Naive thymus-derived CD4-positive, alpha-beta T cell (primary cell): ENCODE results near the gene NFIC. TPM values are rescaled to one million over a fixed set of nuclear protein-coding genes. Genes with fewer than 3 reads are reported as not detected.
"Not testable (repeated sequence)": the region's sequence is repeated elsewhere in the genome, so short reads cannot be mapped to it uniquely, and the experiment has no call there.

Experiments used
- ATAC-seq: fragments of 150-1000 bp; cut with Tn5 transposase; 2 replicates; pipeline ENCODE4 v1.10.0; 2021; ENCODE audit warnings: mild to moderate bottlenecking, moderate library complexity
- CTCF ChIA-PET: fragments of 350-600 bp; sonication (Branson Sonifier 250); formaldehyde crosslinking; loops from one replicate; lab custom pipeline; 2021; ENCODE audit warnings: antibody characterized with exemption; lab: Charles Lee
- POLR2A ChIA-PET: fragments of 350-600 bp; sonication (Branson Sonifier 250); formaldehyde crosslinking; loops from one replicate; lab custom pipeline; 2021; ENCODE audit warnings: antibody characterized with exemption, inconsistent platforms; lab: Charles Lee
- DNase-seq, 9 donors: peaks; one replicate each; pipeline versions ENCODE4 v3.0.0 to v3.0.0-alpha.2; 2020 to 2022; ENCODE audit warnings: mixed read lengths in 1 of 9
- H3K27ac ChIP-seq: one replicate; pipeline ENCODE4 v1.7.0; 2013; ENCODE audit warnings: mild to moderate bottlenecking, low read depth, low read length, moderate library complexity
- H3K27me3 ChIP-seq, 2 donors: one replicate each; pipeline ENCODE4 v1.7.0; 2013; ENCODE audit warnings: low read length in 2 of 2, mild to moderate bottlenecking in 2 of 2, moderate library complexity in 2 of 2; ENCODE audit not compliant: control insufficient read depth in 2 of 2, insufficient read depth in 2 of 2
- H3K36me3 ChIP-seq, 3 experiments: 1 replicate in 2 of 3; 2 replicates in 1 of 3; pipeline ENCODE4 v1.7.0; 2013; ENCODE audit warnings: low read length in 3 of 3, mild to moderate bottlenecking in 3 of 3, moderate library complexity in 1 of 3; ENCODE audit not compliant: insufficient read depth in 3 of 3, control insufficient read depth in 2 of 3
- H3K4me1 ChIP-seq, 2 donors: one replicate each; pipeline ENCODE4 v1.7.0; 2013; ENCODE audit warnings: low read length in 2 of 2, mild to moderate bottlenecking in 2 of 2, moderate library complexity in 1 of 2; ENCODE audit not compliant: control insufficient read depth in 2 of 2, insufficient read depth in 2 of 2
- H3K4me3 ChIP-seq: 2 replicates; pipeline ENCODE4 v1.7.0; 2013; ENCODE audit warnings: mild to moderate bottlenecking, low read length
- H3K9me3 ChIP-seq, 3 experiments: 1 replicate in 2 of 3; 2 replicates in 1 of 3; pipeline ENCODE4 v1.7.0; 2013; ENCODE audit warnings: low read length in 3 of 3; ENCODE audit not compliant: control insufficient read depth in 2 of 3
- H3K27ac Mint-ChIP-seq, 9 donors: one replicate each; pipeline ENCODE4 v1.8.0; 2020 to 2022; ENCODE audit warnings: mixed read lengths in 9 of 9, mild to moderate bottlenecking in 8 of 9, moderate library complexity in 5 of 9, inconsistent platforms in 2 of 9
- H3K27me3 Mint-ChIP-seq, 5 donors: one replicate each; pipeline ENCODE4 v1.8.0; 2021 to 2022; ENCODE audit warnings: mixed read lengths in 5 of 5, mild to moderate bottlenecking in 1 of 5
- H3K36me3 Mint-ChIP-seq, 5 donors: one replicate each; pipeline ENCODE4 v1.8.0; 2020 to 2022; ENCODE audit warnings: mixed read lengths in 5 of 5, mild to moderate bottlenecking in 3 of 5, inconsistent platforms in 1 of 5
- H3K4me1 Mint-ChIP-seq, 7 donors: one replicate each; pipeline ENCODE4 v1.8.0; 2020 to 2022; ENCODE audit warnings: mixed read lengths in 7 of 7, mild to moderate bottlenecking in 3 of 7, inconsistent platforms in 1 of 7
- H3K4me3 Mint-ChIP-seq, 10 donors: one replicate each; pipeline ENCODE4 v1.8.0; 2020 to 2022; ENCODE audit warnings: mild to moderate bottlenecking in 10 of 10, mixed read lengths in 10 of 10, moderate library complexity in 6 of 10, inconsistent platforms in 2 of 10
- H3K9me3 Mint-ChIP-seq, 11 donors: one replicate each; pipeline ENCODE4 v1.8.0; 2020 to 2022; ENCODE audit warnings: mixed read lengths in 11 of 11, mild to moderate bottlenecking in 4 of 11, inconsistent platforms in 1 of 11, moderate library complexity in 1 of 11
- intact Hi-C, 2 donors: fragments of 100-400 bp; cut with micrococcal nuclease; formaldehyde crosslinking; loops; one replicate each; pipeline ENCODE4 v1.15.1; 2023
- polyA plus RNA-seq, 2 donors: library from polyadenylated mRNA; unstranded; fragments of 300-500 nt; fragmentation: Illumina TruSeq; gene quantifications; one replicate each; pipeline ENCODE4 v1.2.3, GENCODE V29; 2021
- total RNA-seq, 6 experiments: library from RNA in 5 of 6; stranded (reverse) in 5 of 6; gene quantifications; 1 replicate in 5 of 6; 2 replicates in 1 of 6; pipeline ENCODE4 v1.2.3 and lab custom pipeline; 2021 to 2026

NFIC gene
- total and polyA plus RNA-seq, 7 experiments from 2014 or later, result 12.2 to 35.2 (median 31.1) TPM

- no peak for DNase-seq
- Histone ChIP-seq H3K27ac (no peak overlapping the region), H3K36me3 (peaks cover 0 to 3% (median 0%) of the 10 kb centered on the region in 3 experiments), H3K27me3 (no peaks in the 10 kb centered on the region), H3K4me3 (no peak overlapping the region), H3K4me1 (no peaks in the 10 kb centered on the region), H3K9me3 (no peaks in the 10 kb centered on the region)
- H3K4me3 Mint-ChIP-seq, result no peak overlapping the region
- peaks cover 0 to 9% (median 0%) of the 10 kb centered on the region in 5 donors for H3K36me3 Mint-ChIP-seq
- intact Hi-C loops, result no loop called here
- H3K27ac Mint-ChIP-seq, result no peak overlapping the region
- ATAC-seq, result no peak
- ChIA-PET POLR2A (interaction anchor here (0.5 kb wide), 1 partner anchor 536 kb away, joined by 3 read pairs; no protein-coding TSS in a partner anchor), CTCF (no interaction called here)
- no peaks in the 10 kb centered on the region for H3K9me3 Mint-ChIP-seq
- no peaks in the 10 kb centered on the region for H3K27me3 Mint-ChIP-seq
- H3K4me1 Mint-ChIP-seq, result peaks cover 0 to 11% (median 2%) of the 10 kb centered on the region in 7 donors
These were observed 26.1 kb downstream of the NFIC start for GRCh38 chr19:3392480-3392879.

- Mint-ChIP-seq H3K36me3 (peaks cover 0 to 8% (median 5%) of the 10 kb centered on the region in 5 donors), H3K4me3 (no peak overlapping the region), H3K9me3 (no peaks in the 10 kb centered on the region), H3K27me3 (no peaks in the 10 kb centered on the region), H3K27ac (no peak overlapping the region), H3K4me1 (peaks cover 0 to 8% (median 0%) of the 10 kb centered on the region in 7 donors)
- H3K27ac ChIP-seq, result no peak overlapping the region
- CTCF ChIA-PET, result interaction anchor here (1.3 kb wide), 1 partner anchor 32 kb away, joined by 3 read pairs; no protein-coding TSS in a partner anchor
- intact Hi-C loops, result no loop called here
- H3K4me1 ChIP-seq, result no peaks in the 10 kb centered on the region
- H3K36me3 ChIP-seq, result peaks cover 0 to 3% (median 0%) of the 10 kb centered on the region in 3 experiments
- no peaks in the 10 kb centered on the region for H3K27me3 ChIP-seq
- POLR2A ChIA-PET, result no interaction called here
- ATAC-seq, result no peak
- DNase-seq, result no peak
- H3K4me3 ChIP-seq, result no peak overlapping the region
- H3K9me3 ChIP-seq, result no peaks in the 10 kb centered on the region
These were observed 30.5 kb downstream of the NFIC start for GRCh38 chr19:3396881-3397265.

- ChIA-PET POLR2A (no interaction called here), CTCF (interaction anchor here (1.3 kb wide), 1 partner anchor 32 kb away, joined by 3 read pairs; no protein-coding TSS in a partner anchor)
- ATAC-seq (no peak), DNase-seq (no peak)
- Mint-ChIP-seq H3K36me3 (peaks cover 0 to 12% (median 7%) of the 10 kb centered on the region in 5 donors), H3K4me3 (no peak overlapping the region), H3K9me3 (peaks cover 0 to 4% (median 0%) of the 10 kb centered on the region in 11 donors), H3K27ac (no peak overlapping the region), H3K4me1 (peaks cover 0 to 9% (median 5%) of the 10 kb centered on the region in 7 donors), H3K27me3 (no peaks in the 10 kb centered on the region)
- intact Hi-C loops, result no loop called here
- Histone ChIP-seq H3K4me3 (no peak overlapping the region), H3K27ac (no peak overlapping the region), H3K4me1 (no peaks in the 10 kb centered on the region), H3K27me3 (no peaks in the 10 kb centered on the region), H3K9me3 (no peaks in the 10 kb centered on the region), H3K36me3 (peaks cover 0 to 3% (median 0%) of the 10 kb centered on the region in 3 experiments)
These were observed 31.1 kb downstream of the NFIC start for GRCh38 chr19:3397266-3398022.

- DNase-seq, result no peak
- ChIA-PET CTCF (interaction anchor here (1.3 kb wide), 1 partner anchor 31 kb away, joined by 3 read pairs; no protein-coding TSS in a partner anchor), POLR2A (interaction anchor here (0.7 kb wide), 1 partner anchor 19 kb away, joined by 3 read pairs; no protein-coding TSS in a partner anchor)
- Mint-ChIP-seq H3K36me3 (peaks cover 0 to 15% (median 9%) of the 10 kb centered on the region in 5 donors), H3K27ac (no peak overlapping the region), H3K27me3 (no peaks in the 10 kb centered on the region), H3K4me1 (peaks cover 0 to 12% (median 6%) of the 10 kb centered on the region in 7 donors), H3K9me3 (peaks cover 0 to 4% (median 0%) of the 10 kb centered on the region in 11 donors), H3K4me3 (no peak overlapping the region)
- no peak overlapping the region for H3K4me3 ChIP-seq
- no peak overlapping the region for H3K27ac ChIP-seq
- H3K36me3 ChIP-seq, result peaks cover 0 to 3% (median 0%) of the 10 kb centered on the region in 3 experiments
- no peaks in the 10 kb centered on the region for H3K27me3 ChIP-seq
- H3K4me1 ChIP-seq, result no peaks in the 10 kb centered on the region
- H3K9me3 ChIP-seq, result no peaks in the 10 kb centered on the region
- no peak for ATAC-seq
- intact Hi-C loops, result no loop called here
These were observed 31.9 kb downstream of the NFIC start for GRCh38 chr19:3398114-3398899.

- DNase-seq (no peak), ATAC-seq (no peak)
- intact Hi-C loops, result no loop called here
- no peak overlapping the region for H3K4me3 Mint-ChIP-seq
- H3K4me1 Mint-ChIP-seq, result peaks cover 0 to 12% (median 6%) of the 10 kb centered on the region in 7 donors
- H3K9me3 Mint-ChIP-seq, result peaks cover 0 to 4% (median 0%) of the 10 kb centered on the region in 11 donors
- peaks cover 0 to 14% (median 9%) of the 10 kb centered on the region in 5 donors for H3K36me3 Mint-ChIP-seq
- POLR2A ChIA-PET, result interaction anchor here (0.7 kb wide), 1 partner anchor 18 kb away, joined by 3 read pairs; no protein-coding TSS in a partner anchor
- Histone ChIP-seq H3K27me3 (no peaks in the 10 kb centered on the region), H3K9me3 (no peaks in the 10 kb centered on the region), H3K4me3 (no peak overlapping the region), H3K4me1 (no peaks in the 10 kb centered on the region), H3K36me3 (peaks cover 0 to 3% (median 0%) of the 10 kb centered on the region in 3 experiments), H3K27ac (no peak overlapping the region)
- H3K27ac Mint-ChIP-seq, result peak overlapping the region in 1 of 9 donors; percentile 25
- CTCF ChIA-PET, result interaction anchor here (0.6 kb wide), 1 partner anchor 563 kb away, joined by 3 read pairs; no protein-coding TSS in a partner anchor
- no peaks in the 10 kb centered on the region for H3K27me3 Mint-ChIP-seq
These were observed 32.5 kb downstream of the NFIC start for GRCh38 chr19:3398900-3399278.

GRCh38 chr19:3399311-3399710, 32.9 kb downstream of the NFIC start:
- intact Hi-C loops, H3K27me3 Mint-ChIP-seq, POLR2A ChIA-PET, H3K9me3 Mint-ChIP-seq, H3K9me3 ChIP-seq, H3K4me1 ChIP-seq, ATAC-seq, H3K4me3 ChIP-seq, H3K27me3 ChIP-seq, H3K27ac ChIP-seq, H3K4me3 Mint-ChIP-seq, H3K36me3 ChIP-seq, DNase-seq: not testable (repeated sequence)
- Mint-ChIP-seq H3K4me1 (peaks cover 0 to 12% (median 6%) of the 10 kb centered on the region in 7 donors), H3K27ac (peak overlapping the region in 2 of 9 donors; percentile 3 to 25), H3K36me3 (peaks cover 0 to 14% (median 9%) of the 10 kb centered on the region in 5 donors)
- CTCF ChIA-PET, result interaction anchor here (0.6 kb wide), 1 partner anchor 562 kb away, joined by 3 read pairs; no protein-coding TSS in a partner anchor
